Left kidney (tissue), 2 donors: ENCODE results near the gene SLC23A3. TPM values are rescaled to one million over a fixed set of nuclear protein-coding genes. Genes with fewer than 3 reads are reported as not detected.
"Not testable (repeated sequence)": the region's sequence is repeated elsewhere in the genome, so short reads cannot be mapped to it uniquely, and the experiment has no call there.

Experiments used
- DNase-seq: peaks from one replicate; pipeline ENCODE4 v3.0.0-alpha.2; 2013
- polyA plus RNA-seq: library from polyadenylated mRNA; unstranded; fragments of 120-200 nt; gene quantifications from one replicate; pipeline ENCODE4 v1.2.1, GENCODE V29; 2013; ENCODE audit not compliant: insufficient read length

The SLC23A3 gene
- polyA plus RNA-seq, 1 donor, result 22.3 TPM

DNA sequence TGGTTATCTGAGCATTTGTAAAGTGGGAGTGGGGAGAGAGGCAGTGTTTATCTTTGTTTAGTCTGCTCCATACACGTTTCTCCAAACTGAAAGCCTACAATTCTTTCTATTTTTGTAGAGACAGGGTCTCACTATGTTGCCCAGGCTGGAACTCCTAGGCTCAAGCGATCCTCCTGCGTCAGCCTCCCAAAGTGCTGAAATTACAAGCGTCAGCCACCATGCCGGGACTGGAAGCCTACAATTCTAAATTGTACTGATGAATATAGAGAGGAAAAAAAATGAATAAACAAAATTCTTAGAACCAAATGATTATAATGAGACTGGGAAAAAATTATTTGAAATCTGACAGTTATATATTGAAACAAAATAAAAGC lies 35.3 kb upstream of the SLC23A3 start:
- no peak for DNase-seq

DNA sequence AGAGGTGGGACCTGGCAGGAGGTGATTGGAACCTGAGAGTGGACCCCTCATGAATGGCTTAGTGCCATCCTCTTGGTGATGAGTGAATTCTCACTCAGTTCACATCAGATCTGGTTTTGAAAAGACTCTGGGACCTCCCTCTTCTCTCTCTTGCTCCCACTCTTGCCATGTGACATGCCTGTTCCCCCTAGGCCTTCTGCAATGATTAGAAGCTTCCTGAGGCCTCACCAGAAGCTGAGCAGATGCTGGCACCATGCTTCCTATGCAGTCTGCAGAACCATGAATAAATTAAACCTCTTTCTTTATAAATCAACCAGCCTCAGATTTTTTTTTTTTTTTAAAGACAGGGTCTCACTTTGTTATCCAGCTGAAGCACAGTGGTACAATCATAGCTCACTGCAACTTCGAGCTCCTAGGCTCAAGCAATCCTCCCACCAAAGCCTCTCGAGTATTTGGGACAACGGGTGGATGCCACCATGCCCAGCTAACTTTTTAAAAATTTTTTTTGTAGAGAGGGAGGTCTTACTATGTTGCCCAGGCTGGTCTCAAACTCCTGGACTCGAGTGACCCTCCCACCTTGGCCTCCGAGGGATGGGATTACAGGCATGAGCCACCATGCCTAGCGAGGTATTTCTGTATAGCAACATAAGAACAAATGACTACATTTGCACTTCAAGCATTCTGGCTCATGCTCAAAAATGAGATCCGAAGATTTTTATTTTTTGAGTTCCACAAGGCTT lies 34.8 kb upstream of the SLC23A3 start:
- DNase-seq, result no peak

GRCh38 chr2:219201331-219201730 lies 31.5 kb upstream of the SLC23A3 start:
- DNase-seq, result not testable (repeated sequence)

- not testable (repeated sequence) for DNase-seq
Measured at GRCh38 chr2:219200502-219201326, 30.9 kb upstream of the SLC23A3 start.

DNA sequence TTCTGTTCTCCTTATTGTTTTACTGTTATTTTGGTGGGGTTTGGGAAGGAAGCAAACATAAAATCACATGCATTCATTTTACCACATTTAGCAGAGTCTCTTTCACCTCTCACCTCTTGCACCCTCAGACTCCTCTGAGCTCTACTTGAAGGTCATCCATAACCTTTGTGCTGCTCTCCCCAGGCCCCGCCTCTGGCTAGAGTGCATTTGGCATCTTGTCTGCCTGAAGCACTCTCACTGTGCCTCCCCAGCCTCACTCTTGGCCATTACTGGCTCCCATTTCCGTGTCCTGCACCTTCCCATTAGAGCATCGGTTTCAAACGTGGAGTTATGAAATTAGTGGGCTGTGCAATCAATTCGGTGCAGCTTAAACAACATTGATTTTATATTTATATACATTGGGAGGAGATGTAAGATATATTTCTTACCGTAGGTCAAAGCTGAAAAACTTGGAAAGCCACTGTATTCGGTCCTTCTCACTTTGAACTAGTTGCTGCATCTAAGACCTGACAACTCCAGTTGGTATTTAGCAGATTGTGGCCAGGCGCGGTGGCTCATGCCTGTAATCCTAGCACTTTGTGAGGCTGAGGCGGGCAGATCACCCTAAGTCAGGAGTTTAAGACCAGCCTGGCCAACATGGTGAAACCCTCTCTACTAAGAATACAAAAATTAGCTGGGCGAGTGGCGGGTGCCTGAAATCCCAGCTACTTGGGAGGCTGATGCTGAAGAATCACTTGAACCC lies 29.8 kb upstream of the SLC23A3 start:
- DNase-seq, result no peak

DNA sequence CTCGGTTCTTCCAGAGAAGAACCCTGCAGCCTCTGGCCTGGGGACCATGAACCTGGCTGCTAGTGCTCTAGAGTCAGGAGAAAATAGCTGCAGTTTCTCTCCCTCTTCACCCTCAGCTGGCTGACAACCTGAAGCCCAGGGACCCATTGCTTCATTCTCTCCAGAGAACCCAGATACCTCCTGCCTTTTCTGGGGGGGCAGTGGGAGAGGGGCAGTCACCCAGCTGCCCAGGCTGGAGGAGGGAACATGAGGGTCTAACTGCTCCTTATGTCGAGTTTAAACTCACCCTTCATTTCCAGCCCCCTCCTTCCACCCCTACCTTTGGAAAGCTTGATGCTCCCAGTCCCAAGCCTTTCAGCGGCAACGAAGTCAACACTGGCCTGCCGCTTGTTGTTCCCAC lies 29.1 kb upstream of the SLC23A3 start:
- DNase-seq, result no peak

DNA sequence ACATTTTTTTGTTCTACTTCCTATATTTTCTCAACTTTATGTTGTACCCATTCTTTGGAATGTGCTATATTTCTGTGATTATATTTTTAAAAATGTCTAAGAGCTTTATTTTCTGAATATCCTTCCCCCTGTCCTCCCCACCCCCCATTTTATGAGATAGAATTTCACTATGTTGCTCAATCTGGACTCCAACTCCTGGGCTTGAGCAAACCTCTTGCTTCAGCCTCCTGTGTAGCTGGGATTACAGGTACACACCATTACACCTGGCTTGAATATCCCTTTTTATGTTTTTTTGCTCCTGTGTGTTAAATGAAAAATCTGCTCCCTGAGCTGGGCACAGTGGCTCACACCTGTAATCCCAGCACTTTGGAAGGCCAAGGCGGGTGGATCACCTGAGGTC lies 27.6 kb upstream of the SLC23A3 start:
- DNase-seq, result no peak

DNA sequence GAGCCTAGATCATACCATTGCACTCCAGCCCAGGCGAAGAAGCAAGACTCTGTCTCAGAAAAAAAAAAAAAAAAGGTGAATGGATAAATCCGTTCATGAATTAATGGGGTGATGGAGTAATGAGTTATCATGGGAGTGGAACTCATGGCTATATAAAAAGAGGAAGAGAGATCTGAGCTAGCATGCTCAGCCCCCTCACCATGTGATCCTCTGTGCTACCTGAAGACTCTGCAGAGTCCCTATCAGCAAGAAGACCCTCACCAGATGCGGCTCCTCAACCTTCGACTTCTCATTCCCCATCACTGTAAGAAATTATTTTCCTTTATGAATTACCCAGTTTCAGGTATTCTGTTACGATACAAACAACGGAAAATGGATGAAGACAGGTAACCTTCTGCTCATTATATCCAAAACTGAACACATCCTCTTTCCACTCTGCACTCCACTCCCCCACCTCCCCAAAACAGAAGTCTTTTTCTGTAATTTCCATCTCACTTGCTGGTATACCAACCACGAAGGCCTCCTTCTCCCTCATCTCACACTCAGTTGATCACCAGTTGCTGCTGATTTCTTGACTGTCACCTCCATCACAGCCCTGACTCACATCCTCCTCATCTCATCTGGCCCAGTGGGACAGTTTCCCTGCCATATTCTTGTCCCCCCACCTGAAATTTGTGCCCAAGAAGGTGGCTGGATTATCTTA lies 17.1 kb upstream of the SLC23A3 start:
- DNase-seq, result no peak

GRCh38 chr2:219184121-219184520 lies 14.3 kb upstream of the SLC23A3 start:
- DNase-seq, result no peak

GRCh38 chr2:219183151-219183772 lies 13.4 kb upstream of the SLC23A3 start:
- no peak for DNase-seq

GRCh38 chr2:219182331-219183150 lies 12.7 kb upstream of the SLC23A3 start:
- DNase-seq, result no peak

GRCh38 chr2:219181531-219181930 lies 11.7 kb upstream of the SLC23A3 start:
- DNase-seq, result no peak

GRCh38 chr2:219180961-219181360 lies 11.1 kb upstream of the SLC23A3 start:
- no peak for DNase-seq

- no peak for DNase-seq
Measured at GRCh38 chr2:219179601-219180465, 10.0 kb upstream of the SLC23A3 start.

DNA sequence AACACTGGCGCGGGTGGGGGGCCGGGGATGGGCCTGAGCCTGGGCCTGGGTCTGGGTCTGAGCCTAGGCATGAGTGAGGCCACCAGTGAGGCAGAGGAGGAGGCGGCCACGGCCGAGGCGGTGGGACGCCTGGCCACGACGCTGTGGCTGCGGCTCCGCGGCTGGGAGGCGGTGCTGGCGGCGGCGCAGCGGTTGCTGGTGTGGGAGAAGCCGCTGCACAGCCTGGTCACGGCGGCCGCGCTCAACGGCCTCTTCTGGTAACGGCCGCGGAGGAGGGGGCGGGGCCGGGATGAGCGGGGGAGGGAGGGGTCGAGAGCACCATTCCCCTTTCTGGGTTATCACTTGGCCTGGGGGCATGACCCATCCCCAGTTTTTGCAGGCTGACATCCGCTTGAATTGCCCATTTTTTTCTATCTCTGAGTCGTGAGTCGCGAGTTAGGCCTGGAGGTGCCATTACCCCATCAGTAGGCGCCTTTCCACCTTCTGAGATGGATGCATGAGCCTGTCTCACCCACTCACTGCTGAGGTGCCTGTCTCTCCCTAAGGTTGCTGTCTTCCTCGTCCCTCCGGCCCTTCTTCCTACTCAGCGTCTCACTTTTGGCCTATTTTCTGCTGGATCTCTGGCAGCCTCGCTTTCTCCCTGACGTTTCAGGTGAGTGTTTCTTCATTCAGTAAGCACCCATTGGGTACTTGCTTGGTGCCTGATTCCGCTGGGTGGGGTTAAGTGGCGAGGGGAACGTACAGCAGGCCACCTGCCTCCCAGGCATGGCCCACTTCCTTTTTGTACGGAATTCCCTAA lies 8.7 kb upstream of the SLC23A3 start:
- no peak for DNase-seq

DNA sequence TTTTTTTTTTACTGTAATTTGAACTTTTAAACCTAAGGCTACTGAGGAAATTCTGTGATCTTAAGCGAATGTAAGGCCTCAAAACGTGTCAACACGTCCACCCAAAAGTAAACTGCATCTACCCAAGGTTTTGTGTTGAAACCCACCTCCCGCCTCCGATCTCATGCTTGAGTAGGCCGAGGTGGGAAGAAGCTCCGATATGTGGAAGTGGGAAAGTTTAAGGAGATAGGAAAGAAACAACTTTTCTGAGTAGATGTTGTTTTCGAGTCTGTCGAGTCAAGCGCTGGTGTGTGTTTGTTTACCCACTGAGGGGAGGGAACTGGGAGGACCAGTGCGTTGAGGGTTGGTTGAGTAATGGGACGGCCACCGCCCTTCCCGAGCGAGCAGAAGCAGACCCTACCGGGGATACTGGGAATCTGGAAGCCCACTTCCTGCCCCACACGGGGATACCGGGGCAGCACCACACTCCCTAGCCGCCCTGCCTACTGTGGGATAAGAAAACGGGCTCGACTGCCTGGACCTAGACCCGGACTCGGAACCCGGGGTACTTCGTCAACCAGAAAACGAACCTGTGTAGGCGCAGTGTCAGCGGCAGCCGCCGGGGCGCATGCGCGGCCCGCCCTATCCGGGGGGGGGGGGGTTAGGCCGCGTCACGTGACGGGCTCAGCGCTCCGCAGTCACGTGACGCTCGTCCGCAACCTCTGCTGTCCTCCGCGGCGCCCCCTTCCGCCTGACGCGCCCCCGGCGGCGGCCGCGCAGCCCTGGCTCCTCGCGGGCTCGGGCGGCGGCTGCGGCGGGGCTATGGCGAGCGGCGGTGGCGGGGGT lies 7.9 kb upstream of the SLC23A3 start, which contains the start of gene RETREG2:
Gene RETREG2 (plus strand): TSS at position 724 of the 825 bp plus-strand sequence. CDS start 78 bp downstream, at position 802.
- DNase-seq, result peak; percentile 79

GRCh38 chr2:219176818-219177551 lies 7.2 kb upstream of the SLC23A3 start, which contains the start of gene CNPPD1:
Gene CNPPD1, minus strand, starts transcription at chr2:219176925. Its CDS starts 97 bp downstream, at chr2:219176828.
- peak; percentile 77 for DNase-seq
